ENCODE results near the gene LBHD2. TPM values are rescaled to one million over a fixed set of nuclear protein-coding genes. Genes with fewer than 3 reads are reported as not detected.
A peak's percentile ranks its signal among the peaks of the same experiment; 100 is the strongest.

LBHD2 gene
- total RNA-seq, 1 donor, result not detected

- no peak for DNase-seq (ENCODE audit: low read depth in 2 of 3, low spot score in 2 of 3)
Measured at GRCh38 chr14:103067231-103067954, 16.6 kb upstream of the LBHD2 start.

GRCh38 chr14:103068351-103069073, 15.5 kb upstream of the LBHD2 start:
- DNase-seq (ENCODE audit: low read depth in 2 of 3, low spot score in 2 of 3), result no peak

- DNase-seq (ENCODE audit: low read depth in 2 of 3, low spot score in 2 of 3), result no peak
Measured at GRCh38 chr14:103070263-103070885, 13.6 kb upstream of the LBHD2 start.

GRCh38 chr14:103070971-103071542, 13.0 kb upstream of the LBHD2 start:
- DNase-seq (ENCODE audit: low read depth in 2 of 3, low spot score in 2 of 3), result no peak

GRCh38 chr14:103071544-103072251, 12.3 kb upstream of the LBHD2 start:
- DNase-seq (ENCODE audit: low read depth in 2 of 3, low spot score in 2 of 3), result no peak

GRCh38 chr14:103072595-103073366, 11.2 kb upstream of the LBHD2 start:
- no peak for DNase-seq (ENCODE audit: low read depth in 2 of 3, low spot score in 2 of 3)

- no peak for DNase-seq (ENCODE audit: low read depth in 2 of 3, low spot score in 2 of 3)
Measured at GRCh38 chr14:103073367-103073875, 10.6 kb upstream of the LBHD2 start.

- DNase-seq (ENCODE audit: low read depth in 2 of 3, low spot score in 2 of 3), result no peak
Measured at GRCh38 chr14:103073876-103074728, 9.9 kb upstream of the LBHD2 start.

GRCh38 chr14:103074729-103075367, 9.2 kb upstream of the LBHD2 start:
- DNase-seq (ENCODE audit: low read depth in 2 of 3, low spot score in 2 of 3), result peak in 1 of 3 donors; percentile 22

- DNase-seq (ENCODE audit: low read depth in 2 of 3, low spot score in 2 of 3), result peak; percentile 61 to 91 (median 89)
Measured at GRCh38 chr14:103078420-103078749, 5.6 kb upstream of the LBHD2 start.

- DNase-seq (ENCODE audit: low read depth in 2 of 3, low spot score in 2 of 3), result no peak
Measured at GRCh38 chr14:103078860-103079587, 5.0 kb upstream of the LBHD2 start.

- no peak for DNase-seq (ENCODE audit: low read depth in 2 of 3, low spot score in 2 of 3)
Measured at GRCh38 chr14:103081951-103082350, 2.1 kb upstream of the LBHD2 start.

GRCh38 chr14:103085106-103086091, 1.4 kb downstream of the LBHD2 start:
- no peak for DNase-seq (ENCODE audit: low read depth in 2 of 3, low spot score in 2 of 3)

GRCh38 chr14:103086771-103087342, 2.8 kb downstream of the LBHD2 start:
- no peak for DNase-seq (ENCODE audit: low read depth in 2 of 3, low spot score in 2 of 3)

GRCh38 chr14:103087343-103087835, 3.4 kb downstream of the LBHD2 start:
- no peak for DNase-seq (ENCODE audit: low read depth in 2 of 3, low spot score in 2 of 3)

- no peak for DNase-seq (ENCODE audit: low read depth in 2 of 3, low spot score in 2 of 3)
Measured at GRCh38 chr14:103088921-103089320, 4.9 kb downstream of the LBHD2 start.

All from hematopoietic multipotent progenitor cell (in vitro differentiated cells).